Dedifferentiated amniotic fluid mesenchymal stem cell (primary cell): Measurements from ENCODE around the gene DBP.

Source experiments
- DNase-seq: peaks from one replicate; pipeline ENCODE4 v3.0.0-alpha.2; 2016; ENCODE audit errors: extremely low spot score

DBP gene

DNA sequence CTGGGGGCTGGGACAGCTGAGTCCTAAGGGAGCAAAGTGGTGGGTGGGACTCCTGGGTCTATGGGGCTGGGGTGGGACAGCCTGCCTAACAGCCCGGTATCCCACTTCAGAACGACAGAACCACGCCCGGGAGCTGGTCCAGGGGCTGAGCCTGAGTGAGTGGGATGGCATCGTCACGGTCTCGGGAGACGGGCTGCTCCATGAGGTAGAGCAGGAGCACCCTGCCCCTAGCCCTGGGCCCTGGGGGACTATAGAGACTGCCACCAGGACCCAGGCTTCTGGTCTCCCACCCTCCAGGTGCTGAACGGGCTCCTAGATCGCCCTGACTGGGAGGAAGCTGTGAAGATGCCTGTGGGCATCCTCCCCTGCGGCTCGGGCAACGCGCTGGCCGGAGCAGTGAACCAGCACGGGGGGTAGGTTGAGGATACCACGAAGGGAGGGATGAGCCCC, 9.3 kb downstream of the DBP start:
- DNase-seq = no peak

DNA sequence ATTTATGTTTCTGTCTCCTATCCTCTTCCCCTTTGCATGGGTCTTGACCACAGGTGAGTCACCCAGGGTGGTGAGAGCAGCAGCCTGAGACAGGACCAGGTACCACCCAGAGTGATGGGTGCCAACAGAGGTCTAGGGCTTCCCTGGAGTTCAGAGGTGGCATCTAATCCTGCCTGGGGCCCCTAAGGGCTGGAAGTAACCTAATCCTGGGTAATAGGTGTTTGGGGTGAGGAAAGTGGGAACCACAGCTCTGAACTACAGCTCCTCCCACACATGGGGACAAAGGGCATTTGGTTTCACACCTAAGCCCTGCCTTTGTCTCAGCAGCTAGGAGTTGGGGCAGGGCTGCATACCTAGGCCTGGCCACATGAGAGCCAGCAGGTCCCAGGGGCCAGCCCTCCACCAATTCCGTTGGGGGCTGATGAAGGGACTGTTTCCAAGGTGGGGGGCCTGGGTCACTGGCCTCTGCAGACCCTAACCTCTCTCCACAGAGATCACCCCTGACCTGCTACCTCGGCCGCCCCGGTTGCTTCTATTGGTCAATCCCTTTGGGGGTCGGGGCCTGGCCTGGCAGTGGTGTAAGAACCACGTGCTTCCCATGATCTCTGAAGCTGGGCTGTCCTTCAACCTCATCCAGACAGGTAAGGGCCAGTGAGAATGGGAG, 9.8 kb downstream of the DBP start:
- DNase-seq = no peak

DNA sequence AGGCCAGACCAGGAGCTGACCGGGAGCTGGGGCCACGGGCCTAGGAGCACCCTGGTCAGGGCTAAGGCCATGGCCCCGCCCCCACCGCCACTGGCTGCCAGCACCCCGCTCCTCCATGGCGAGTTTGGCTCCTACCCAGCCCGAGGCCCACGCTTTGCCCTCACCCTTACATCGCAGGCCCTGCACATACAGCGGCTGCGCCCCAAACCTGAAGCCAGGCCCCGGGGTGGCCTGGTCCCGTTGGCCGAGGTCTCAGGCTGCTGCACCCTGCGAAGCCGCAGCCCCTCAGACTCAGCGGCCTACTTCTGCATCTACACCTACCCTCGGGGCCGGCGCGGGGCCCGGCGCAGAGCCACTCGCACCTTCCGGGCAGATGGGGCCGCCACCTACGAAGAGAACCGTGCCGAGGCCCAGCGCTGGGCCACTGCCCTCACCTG, 11.3 kb downstream of the DBP start:
- DNase-seq = no peak

DNA sequence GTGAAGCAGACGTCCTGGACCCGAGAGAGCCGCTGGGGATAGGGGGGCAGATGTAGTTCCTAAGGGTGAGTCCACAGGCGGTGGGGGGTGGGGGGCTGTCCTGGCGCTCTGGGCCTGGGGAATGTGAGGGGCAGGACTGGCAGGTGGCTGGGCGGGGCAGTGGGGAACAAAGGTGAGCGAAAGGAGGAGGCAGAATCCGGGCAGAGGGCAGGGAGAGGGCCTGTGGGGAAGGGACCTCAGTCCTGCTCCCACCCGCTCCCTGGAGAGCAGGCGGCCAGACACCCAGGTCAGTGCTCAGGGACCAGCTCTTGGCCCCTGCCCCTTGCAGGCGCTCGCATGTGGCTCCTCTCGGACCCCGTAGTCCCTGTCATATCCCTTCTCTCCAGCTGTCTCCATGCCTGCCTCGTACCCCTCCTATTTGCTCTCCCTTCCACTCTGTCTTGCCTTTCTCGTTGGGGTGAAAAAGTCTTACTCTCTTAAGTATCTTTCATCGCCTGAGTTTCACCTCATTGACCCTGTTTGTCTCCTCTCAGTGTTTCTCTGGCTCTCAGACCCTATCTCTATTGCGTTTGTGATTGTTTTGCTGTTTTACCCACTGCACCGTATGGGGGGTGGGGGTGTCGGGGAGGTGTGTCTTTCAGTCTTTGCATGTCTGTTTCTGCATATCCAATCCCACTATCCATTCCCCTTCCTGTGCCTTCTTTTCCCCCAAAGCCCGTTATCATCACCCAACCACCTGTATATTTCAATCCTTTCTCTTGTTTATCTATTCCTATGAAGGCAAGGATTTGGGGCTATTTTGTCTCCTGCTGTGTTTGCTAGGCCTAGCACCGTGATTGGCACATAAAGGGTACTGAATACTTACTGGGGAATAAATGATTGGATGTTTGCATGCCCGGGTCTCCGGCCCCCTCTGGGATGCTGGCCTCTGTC, 12.1 kb downstream of the DBP start:
- DNase-seq = no peak

DNA sequence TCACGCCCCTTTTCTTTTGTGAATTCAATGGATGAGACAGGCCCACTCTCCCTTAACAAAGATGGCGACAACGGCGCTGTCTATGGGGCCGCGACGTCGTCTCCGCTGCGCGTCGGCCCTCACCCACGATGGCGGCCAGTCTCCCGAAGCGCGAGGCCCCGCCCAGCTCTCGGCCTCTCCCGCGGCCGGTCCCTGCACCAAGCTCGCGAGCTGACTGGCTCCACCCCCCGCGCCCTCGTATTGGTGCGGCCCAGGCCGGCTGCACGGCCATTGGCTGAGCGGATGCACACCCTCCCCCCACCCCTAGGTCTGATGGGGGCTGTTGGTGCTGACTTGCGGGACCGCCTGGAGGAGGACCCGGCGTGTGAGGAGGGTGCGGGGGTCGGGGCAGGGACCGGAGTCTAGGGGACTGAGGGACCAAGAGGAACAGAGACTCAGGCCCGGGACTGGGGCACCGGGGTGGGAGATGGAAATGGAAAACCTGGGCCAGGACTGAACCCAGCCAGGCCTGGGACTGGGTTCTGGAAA, 13.0 kb downstream of the DBP start:
- DNase-seq = peak; percentile 95

DNA sequence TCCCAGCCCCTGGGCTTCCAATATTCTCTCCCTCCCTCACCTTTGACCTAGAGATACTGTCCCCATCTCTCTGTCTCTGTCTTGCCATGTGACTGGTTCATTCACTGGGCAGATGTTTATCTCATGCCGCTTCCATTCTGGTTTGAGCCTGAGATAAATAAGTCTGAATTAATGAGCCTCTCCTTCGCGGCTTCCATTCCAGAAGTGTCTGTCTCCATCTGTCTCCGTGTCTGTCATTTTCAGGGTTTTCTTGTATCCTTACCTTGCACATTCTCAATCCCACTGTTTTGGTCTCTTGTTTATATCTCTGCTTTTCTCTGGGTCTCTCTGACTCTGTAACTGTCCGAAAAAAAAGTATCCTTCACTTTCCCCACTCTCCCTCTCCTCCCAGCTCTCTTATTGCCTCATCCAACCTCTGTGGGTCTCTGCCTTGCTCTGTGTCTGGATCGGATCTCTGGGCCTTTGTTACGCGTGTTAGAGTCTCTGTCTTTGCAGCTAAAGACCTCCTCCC, 13.6 kb downstream of the DBP start:
- no peak for DNase-seq

DNA sequence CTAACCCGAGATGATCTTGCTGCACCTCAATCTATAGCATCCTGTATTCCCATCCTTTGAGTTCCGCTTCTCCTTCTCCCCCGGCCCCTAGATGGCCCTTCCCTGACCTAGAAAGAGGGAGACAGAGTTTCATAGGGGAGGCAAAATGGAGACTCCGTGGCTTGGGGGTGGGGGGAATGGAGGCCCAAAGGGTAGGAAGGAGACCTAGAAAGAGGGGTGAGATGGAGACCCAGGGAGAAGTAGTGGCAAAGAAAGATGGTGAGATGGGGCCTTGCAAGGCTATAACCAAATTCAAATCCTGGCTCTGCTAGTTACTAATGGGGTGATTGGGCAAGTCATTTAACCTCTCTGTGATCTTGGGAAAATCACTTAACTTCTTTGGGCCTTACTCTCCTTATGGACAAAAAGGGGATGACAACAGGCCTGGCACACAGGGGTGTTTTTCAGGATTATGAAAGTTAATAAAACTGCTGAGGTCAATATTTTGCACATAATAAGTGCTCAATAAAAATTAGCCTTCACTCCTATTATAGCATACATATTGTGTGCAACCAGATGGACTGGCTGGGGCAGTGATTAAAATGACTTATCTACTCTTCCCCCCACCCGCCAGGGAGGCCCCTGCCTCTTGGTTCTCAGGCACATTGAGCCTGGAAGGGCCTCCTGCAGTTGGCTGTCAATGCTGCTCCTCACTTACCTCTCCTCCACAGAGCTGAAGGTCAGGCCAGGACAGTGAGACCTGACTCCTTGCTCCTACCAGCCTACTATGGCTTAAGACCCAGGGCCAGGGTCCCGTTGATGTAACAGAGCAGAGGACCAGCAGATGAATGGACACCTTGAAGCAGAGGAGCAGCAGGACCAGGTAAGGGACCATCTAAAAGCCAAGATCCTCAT, 17.2 kb downstream of the DBP start:
- DNase-seq = no peak

DNA sequence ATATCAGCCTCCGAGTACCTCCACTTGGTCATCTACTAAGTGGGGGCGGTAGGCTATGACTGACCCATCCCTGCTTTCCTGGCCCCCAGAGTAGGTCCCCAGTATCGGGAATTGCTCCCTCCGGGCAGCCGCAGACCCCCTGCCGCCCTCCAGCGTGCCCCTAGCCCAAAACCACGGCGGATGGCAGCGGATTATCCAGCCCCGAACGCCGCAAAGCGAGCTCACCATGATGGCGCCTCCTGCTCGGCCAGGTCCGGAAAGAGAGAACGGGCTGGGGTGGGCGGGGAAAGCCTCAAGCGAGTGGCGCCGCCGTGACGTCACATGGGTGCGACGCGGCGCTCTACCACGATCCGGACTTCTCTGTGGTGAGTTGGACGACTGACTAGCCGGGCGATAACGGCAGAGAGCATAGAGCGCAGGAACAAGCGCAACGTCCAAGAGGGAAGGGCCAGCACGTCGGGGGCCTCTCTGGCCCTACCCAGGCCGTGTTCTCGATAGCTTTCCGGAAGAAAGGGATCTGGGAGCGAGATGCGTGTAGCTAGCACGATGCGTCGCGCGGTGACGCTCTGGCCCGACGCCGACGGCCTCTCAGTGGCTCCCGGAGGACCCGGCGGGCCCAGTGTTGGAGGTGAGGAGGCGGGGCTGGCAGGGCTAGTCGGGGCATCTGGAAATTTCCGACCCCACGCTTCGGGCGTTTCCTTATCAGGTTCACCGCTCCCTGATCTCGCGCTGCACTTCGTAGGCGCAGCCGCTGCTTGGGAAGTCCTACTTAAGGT, 18.1 kb downstream of the DBP start, which contains the start of the genes RPL18 and SPHK2:
TSS of gene RPL18 (minus strand) at position 263 of the 776 bp plus-strand sequence. CDS start at position 228, 35 bp downstream.
TSS of gene SPHK2 (plus strand) at position 591 of the 776 bp plus-strand sequence. CDS start 1,009 bp downstream, outside the sequence.
- DNase-seq = peak; percentile 99

DNA sequence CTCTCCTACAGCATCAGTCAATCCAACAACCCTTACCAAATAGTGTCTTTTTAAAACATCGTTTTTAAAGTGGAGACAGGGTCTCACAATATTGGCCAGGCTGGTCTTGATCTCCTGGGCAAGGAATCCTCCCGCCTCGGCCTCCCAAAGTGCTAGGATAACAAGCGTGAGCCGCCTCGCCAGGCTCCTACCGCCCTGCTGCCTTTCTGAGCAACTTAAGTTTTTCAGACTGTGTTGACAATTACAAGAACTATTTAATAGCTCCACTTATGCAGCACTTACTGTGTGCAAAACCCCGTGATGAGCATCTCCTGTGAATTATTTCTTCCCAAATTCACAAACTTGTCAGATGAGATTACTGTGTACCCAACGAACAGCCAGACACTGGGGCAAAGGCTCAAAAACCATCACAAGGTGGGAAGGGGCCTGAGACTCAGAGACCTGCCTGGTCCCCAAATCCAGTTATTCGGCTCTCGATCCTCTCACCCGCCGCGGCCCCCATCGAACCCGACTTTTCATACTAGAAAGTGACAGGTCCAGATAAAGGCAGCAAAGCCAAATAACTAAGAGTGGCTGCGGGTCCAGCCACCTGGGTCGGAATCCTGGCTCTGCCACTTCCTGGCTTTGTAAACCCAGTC, 18.8 kb downstream of the DBP start:
- no peak for DNase-seq

DNA sequence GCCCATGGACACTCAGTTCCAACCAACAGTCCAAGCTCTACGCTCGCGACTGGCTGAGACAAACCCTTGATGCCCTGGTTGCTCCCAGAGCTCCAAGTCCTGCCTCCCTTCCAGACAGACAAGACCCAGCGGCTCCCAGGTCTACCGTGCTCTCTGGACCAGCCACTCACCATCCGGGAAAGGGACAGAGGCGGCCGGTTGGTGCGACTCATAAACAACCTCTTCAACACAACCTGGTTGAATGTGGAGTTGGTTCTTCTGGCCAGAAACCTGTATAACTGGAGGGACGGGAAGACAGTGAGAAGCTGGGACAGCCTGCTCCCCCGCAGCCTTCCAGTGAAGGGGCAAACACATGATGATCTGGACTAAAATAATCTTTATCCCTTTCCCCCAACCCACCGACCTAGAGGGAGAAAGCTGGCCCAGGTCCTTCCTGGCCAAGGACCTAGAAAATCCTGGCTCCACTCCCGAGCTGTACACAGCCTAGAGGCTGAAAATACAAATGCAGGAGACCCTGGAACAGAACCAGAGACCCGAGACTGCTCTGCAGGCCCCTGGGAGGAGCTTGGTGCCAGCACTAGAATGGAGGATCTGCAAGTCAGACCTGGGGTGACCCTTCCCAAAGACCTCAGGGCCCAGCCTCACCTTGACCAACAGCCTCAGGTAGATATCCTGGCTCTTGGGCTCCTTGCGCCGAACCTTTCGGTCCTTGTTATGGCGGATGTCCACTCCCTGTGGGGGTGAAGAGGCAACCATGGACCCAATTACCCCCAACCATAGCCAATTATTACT, 19.8 kb downstream of the DBP start:
- DNase-seq = no peak

DNA sequence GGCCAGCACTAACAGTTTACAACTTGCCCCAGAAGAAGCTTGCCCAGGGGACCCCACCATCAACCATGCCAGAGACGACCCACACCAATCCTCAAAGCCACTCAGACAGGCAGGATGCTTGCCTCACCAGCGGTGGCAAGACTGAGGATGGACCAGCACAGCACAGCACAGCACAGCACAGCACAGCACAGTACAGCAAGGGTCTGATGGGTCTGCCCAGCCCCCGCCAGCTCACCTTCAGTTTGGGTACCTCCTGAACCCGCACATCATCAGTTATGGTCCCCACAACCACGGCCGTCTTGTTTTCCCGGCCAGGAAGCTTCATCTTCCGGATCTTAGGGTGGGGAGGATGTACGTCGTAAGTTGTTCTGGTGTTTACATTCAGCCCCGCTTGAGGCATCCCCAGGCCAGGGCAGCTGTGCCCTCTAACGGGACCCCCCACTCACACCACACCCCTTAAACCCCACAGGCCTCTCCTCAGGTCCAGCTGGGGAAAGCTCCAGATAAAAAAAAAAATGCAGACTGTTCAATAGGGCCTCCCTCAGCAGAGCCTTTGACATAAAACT, 20.6 kb downstream of the DBP start:
- no peak for DNase-seq

DNA sequence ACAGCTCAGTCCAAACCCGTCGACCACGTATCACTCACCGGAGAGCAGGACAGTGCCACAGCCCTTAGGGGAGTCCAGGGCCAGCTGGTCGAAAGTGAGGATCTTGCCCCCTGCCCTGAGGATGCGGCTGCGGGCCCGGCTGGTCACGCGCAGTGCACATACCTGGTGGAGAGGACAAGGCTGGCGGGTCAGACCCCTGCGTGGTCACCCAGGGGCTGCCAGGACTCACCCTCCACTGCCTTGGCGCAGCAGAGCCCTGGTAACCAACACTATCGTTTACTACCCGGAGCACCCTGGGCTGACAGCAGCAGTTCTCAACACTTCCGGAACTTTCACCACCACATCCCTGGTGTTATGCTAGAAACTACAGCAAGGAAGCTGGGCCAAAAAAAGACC, 21.1 kb downstream of the DBP start:
- no peak for DNase-seq

DNA sequence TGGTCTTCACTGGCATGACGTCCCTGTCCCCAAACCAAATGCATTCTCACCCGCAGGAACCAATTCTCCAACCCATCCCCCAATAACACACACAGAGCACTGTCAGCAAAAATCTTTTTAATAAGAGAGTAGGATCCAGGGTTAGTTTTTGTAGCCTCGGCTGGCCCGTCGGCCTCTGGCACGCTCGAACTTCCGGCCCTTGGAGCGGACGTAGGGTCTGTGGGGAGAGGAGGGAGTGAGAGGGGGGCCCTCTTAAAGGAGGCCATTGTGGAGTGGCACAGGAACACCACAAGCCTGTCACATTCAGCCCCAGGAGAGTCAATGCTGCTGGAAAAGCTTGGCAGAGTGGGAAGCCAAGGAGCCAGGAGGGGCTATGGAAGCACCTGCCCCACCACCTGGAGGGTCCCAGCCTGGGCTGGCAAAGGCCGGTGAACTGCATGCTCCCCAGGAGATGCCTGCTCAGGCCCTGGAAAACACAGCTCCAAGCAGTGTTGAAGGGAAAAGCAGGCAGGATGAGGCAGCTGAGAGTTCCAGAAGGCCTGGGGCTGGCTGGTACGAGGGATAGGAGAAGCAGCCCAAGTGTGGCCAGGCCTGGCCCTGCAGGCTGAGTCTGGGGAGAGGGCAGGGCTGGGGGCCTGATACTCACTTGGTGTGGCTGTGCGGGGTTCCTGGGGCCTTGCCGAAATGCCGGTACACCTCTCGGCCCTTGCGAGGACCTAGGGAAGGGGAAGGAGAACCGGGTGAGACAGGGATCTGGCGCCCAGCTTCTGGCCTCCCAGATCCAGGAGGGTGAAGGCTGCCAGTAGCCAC, 21.7 kb downstream of the DBP start:
- DNase-seq = no peak

DNA sequence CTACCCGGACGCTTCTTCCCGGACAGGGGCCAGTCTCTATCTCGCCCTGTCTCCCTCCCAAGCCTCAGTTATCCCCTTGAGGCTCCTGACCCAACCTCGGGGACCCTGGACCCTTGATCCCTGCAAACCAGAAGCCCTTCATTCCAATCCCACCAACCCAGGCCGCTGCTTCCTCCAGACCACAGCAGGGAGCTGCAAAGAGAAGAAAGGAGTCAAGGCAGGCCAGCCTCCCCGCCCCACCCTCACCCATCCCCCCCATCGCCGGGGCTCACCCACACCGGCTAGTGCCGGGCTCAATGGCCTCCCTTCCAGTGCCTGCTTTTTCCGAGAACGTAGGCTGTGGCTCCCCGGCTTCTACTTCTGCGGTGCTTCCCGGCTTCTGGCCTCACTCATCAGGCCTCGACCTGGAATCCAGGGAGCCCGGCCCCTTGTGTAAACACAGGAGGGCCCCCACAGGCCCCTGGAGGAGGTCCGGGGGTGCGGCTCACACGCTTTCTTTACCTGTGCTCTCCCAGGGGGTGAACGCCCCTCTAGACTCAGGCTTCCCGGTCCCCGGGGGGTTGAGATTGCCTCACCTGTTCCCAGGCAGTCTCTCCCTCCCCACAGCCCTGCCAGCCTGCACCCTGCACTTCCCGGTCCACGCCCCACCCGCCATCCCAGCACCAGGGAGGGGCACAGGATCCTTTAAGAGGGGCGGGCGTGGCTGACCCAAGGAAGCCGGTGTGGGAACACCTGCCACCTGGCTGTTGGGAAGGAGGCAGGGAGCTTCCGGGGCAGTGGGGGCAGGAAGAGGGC, 22.5 kb downstream of the DBP start, which contains the start of gene FAM83E:
TSS of gene FAM83E (minus strand) at position 641 of the 795 bp plus-strand sequence. CDS start 1,704 bp downstream, outside the sequence.
- no peak for DNase-seq

DNA sequence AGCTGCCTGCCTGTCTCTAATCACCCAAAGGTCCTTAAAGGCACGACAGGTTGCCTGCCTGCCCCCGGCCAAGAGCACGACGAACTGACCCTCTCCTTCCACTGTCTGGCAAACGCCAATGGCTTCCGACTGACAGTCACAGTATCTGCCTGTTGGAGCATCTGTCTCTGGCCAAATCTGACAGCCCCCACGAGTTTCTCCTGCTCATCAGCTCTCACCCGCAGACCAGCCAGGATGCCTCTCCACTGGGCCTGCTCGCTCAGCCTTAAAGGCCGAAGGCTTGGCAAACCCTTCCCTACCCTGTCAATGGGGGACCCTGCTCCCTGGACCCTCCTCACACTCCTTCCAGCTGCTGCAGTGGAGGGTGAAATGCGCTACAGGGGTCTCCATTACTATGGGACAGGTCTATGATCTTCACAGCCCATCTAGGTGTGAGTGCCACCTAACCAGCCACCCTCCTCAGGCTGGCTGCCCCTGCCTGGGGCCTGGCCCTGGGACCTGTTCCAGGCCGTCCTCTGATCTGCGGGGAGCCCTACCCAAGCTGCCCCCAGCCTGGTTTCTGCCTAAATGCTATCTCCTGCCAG, 23.2 kb downstream of the DBP start:
- DNase-seq = no peak

DNA sequence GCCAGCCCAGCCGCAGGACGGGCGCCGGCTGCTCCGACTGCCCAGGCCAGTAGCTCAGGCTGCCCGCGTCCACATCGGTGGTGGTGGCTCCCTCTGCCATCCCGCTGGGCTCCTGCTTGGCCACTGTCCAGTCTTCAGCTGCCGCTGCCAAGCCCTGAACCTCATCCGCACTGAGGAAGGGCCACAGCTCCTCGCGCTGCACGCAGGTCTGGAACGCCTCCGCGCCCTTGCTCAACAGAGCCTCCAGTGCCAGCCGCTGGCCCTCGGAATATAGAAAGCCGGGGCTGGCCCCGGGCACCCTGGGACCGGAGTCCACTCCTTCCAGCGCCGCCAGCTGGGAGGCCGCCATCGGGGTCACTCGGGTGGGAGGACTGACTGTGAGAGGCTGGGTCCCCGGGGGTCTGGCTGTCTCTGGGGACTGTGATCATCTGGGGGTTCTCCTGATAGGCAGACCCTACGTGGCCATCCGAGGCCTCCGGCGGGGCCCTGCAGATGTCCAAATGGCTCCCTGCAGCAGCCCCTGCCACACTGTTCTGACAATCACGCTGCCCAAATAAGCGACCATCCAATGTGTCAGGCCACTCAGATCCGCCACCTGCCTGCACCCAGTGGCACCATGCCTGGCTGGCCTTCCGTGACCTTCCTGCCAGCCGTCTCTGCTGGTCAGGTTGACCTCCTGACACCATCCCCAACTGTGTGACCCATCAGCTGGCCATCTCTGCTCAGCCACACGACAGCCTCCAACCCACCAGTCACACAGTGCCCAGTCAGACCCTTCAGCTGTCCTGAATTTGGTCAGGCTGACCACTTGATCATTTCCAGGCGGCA, 23.9 kb downstream of the DBP start:
- no peak for DNase-seq
